PC-3 (cell line): Measurements from ENCODE around the gene SP100. TPM values are rescaled to one million over a fixed set of nuclear protein-coding genes. Genes with fewer than 3 reads are reported as not detected.
A peak's percentile ranks its signal among the peaks of the same experiment; 100 is the strongest.

Experiments used
- ATAC-seq: fragments of 200-7000 bp; cut with Tn5 transposase; 2 replicates; pipeline ENCODE4 v1.9.1; 2020; ENCODE audit warnings: mild to moderate bottlenecking, moderate library complexity
- BruUV-seq: library from RNA; stranded (reverse); fragments of 400-500 nt; replicated peaks from 2 replicates; lab custom pipeline; 2021; lab: Mats Ljungman, UMichigan
- CTCF ChIA-PET: fragments of 300-600 bp; sonication (Branson Sonifier 250); formaldehyde crosslinking; loops from one replicate; lab custom pipeline; 2022; ENCODE audit warnings: antibody characterized with exemption; lab: Charles Lee
- POLR2A ChIA-PET: fragments of 300-600 bp; sonication (Branson Sonifier 250); formaldehyde crosslinking; loops from one replicate; lab custom pipeline; 2022; ENCODE audit warnings: antibody characterized with exemption; ENCODE audit not compliant: unreplicated experiment; lab: Charles Lee
- DNase-seq: peaks from one replicate; pipeline ENCODE4 v3.0.0-alpha.2; 2015
- H2AFZ ChIP-seq: fragments of 300-600 bp; sonication (generic); 2 replicates; pipeline ENCODE4 v1.6.0; 2016; ENCODE audit warnings: antibody characterized with exemption, low read length
- H3F3A ChIP-seq: fragments of 300-600 bp; sonication (generic); one replicate; pipeline ENCODE4 v1.6.0; 2017; ENCODE audit warnings: antibody characterized with exemption, low read length, control low read depth, mild to moderate bottlenecking; ENCODE audit not compliant: unreplicated experiment
- H3K27ac ChIP-seq: fragments of 300-600 bp; sonication (generic); 2 replicates; pipeline ENCODE4 v1.5.1; 2016; ENCODE audit warnings: mild to moderate bottlenecking, low read length
- H3K27me3 ChIP-seq: fragments of 300-600 bp; sonication (generic); 2 replicates; pipeline ENCODE4 v1.6.1; 2016; ENCODE audit warnings: low read length, mixed read lengths
- H3K36me3 ChIP-seq: fragments of 300-600 bp; sonication (generic); 2 replicates; pipeline ENCODE4 v1.6.1; 2016; ENCODE audit warnings: low read depth, mixed run types, low read length, mixed read lengths
- H3K4me1 ChIP-seq: fragments of 300-600 bp; sonication (generic); 2 replicates; pipeline ENCODE4 v1.5.1; 2016; ENCODE audit warnings: low read length; ENCODE audit not compliant: insufficient read depth
- H3K4me2 ChIP-seq: fragments of 300-600 bp; sonication (generic); 2 replicates; pipeline ENCODE4 v1.6.0; 2016; ENCODE audit warnings: low read length
- H3K4me3 ChIP-seq: fragments of 300-600 bp; sonication (generic); 2 replicates; pipeline ENCODE4 v1.5.1; 2016; ENCODE audit warnings: mild to moderate bottlenecking, low read length, mixed read lengths
- H3K79me2 ChIP-seq: fragments of 300-600 bp; sonication (generic); 2 replicates; pipeline ENCODE4 v1.6.1; 2017; ENCODE audit warnings: low read length, mixed read lengths
- H3K9ac ChIP-seq: fragments of 300-600 bp; sonication (generic); 2 replicates; pipeline ENCODE4 v1.6.0; 2016; ENCODE audit warnings: mild to moderate bottlenecking, low read length
- H3K9me2 ChIP-seq: fragments of 300-600 bp; sonication (generic); replicated peaks from 2 replicates; pipeline ENCODE4 v1.6.1; 2016; ENCODE audit warnings: mixed run types, low read length, mixed read lengths
- H3K9me3 ChIP-seq: fragments of 300-600 bp; sonication (generic); 2 replicates; pipeline ENCODE4 v1.6.1; 2016; ENCODE audit warnings: low read length, mixed read lengths
- H4K20me1 ChIP-seq: fragments of 300-600 bp; sonication (generic); 2 replicates; pipeline ENCODE4 v1.6.1; 2016; ENCODE audit warnings: low read length, mixed read lengths
- EZH2 ChIP-seq: fragments of 300-600 bp; sonication (generic); IDR thresholded peaks from one replicate; pipeline ENCODE4 v1.6.1; 2017; ENCODE audit warnings: antibody characterized with exemption, mild to moderate bottlenecking, low read length; ENCODE audit not compliant: unreplicated experiment
- EZH2phosphoT487 ChIP-seq: fragments of 300-600 bp; sonication (generic); IDR thresholded peaks from 2 replicates; pipeline ENCODE4 v1.6.1; 2018; ENCODE audit warnings: mild to moderate bottlenecking, antibody characterized with exemption, low read length, borderline replicate concordance
- intact Hi-C: fragments of 100-400 bp; cut with micrococcal nuclease; formaldehyde crosslinking; loops from 2 replicates; pipeline ENCODE4 v1.9.0; 2023
- total RNA-seq: library from RNA; depleted of rRNA; stranded (reverse); fragments of >200 nt; gene quantifications from 2 replicates; pipeline ENCODE4 v1.2.3, GENCODE V29; 2014
- TF ChIP-seq, protein P1 (sequence below): fragments of 300-600 bp; sonication (generic); conservative IDR thresholded peaks from 2 replicates; pipeline ENCODE4 v1.5.1; 2017; ENCODE audit warnings: antibody characterized with exemption, low read depth, mild to moderate bottlenecking, low read length

Gene SP100
- total RNA-seq, 1 experiment from 2014 or later = 49.8 TPM

DNA sequence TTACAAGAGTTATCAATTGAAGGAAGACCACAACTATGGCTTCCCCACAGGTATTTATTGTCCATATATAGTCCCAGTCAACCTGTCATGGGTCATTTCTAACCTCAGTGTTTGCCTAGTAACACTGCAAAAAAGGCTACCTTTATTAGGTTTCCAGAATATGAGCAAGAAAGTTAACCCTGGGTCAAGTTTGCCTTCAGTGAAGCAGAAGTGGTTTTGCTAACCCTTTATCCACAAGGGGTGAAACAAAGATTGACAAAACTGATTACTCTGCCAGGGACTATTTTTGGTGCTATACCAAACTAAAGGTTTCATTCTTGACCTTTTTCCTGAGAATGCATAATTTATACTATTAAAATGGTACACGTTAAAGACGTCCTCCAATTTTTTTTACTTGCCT lies 28.8 kb downstream of the SP100 start:
- intact Hi-C loops = no loop called here
- ATAC-seq = no peak
- ChIA-PET CTCF (no interaction called here), POLR2A (no interaction called here)
- Histone ChIP-seq H3K36me3 (peaks cover 18% of the 10 kb centered on the region; the same call in 1 of the 2 replicates), H3K4me1 (peaks cover 13% of the 10 kb centered on the region), H3K9me3 (no peaks in the 10 kb centered on the region), H3K4me2 (no peak overlapping the region), H3K79me2 (no peaks in the 10 kb centered on the region), H3K9me2 (no peaks in the 10 kb centered on the region), H2AFZ (no peak overlapping the region), H3K27ac (no peak overlapping the region), H3K27me3 (no peaks in the 10 kb centered on the region), H3K4me3 (no peak overlapping the region), H3F3A (no peaks in the 10 kb centered on the region), H3K9ac (no peak overlapping the region), H4K20me1 (no peaks in the 10 kb centered on the region)
- peak; percentile 4 for DNase-seq
- BruUV-seq = no TSS peak
- no peak for TF ChIP-seq EZH2
- no peak for TF ChIP-seq EZH2phosphoT487
- TF ChIP-seq, protein P1, sequence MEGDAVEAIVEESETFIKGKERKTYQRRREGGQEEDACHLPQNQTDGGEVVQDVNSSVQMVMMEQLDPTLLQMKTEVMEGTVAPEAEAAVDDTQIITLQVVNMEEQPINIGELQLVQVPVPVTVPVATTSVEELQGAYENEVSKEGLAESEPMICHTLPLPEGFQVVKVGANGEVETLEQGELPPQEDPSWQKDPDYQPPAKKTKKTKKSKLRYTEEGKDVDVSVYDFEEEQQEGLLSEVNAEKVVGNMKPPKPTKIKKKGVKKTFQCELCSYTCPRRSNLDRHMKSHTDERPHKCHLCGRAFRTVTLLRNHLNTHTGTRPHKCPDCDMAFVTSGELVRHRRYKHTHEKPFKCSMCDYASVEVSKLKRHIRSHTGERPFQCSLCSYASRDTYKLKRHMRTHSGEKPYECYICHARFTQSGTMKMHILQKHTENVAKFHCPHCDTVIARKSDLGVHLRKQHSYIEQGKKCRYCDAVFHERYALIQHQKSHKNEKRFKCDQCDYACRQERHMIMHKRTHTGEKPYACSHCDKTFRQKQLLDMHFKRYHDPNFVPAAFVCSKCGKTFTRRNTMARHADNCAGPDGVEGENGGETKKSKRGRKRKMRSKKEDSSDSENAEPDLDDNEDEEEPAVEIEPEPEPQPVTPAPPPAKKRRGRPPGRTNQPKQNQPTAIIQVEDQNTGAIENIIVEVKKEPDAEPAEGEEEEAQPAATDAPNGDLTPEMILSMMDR = no peak

DNA sequence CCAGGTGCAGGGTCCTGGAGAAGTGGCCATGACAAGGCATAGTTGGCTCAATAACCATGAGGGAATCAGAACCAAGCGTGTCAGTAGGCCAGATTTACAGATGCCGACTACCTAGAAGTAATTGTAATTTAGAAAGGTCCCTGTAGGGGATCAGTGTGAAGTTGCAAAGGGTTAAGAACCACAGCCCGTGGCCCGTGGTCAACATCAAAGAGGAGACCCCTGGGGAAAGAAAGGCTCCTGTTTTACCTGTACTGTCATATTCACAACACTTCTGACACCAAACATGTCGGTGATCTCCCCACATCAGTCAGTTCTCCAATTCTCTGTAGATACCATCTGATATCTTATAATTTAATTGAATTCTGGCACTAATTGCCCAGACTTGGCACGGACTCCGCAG lies 31.0 kb downstream of the SP100 start:
- H4K20me1 ChIP-seq = no peaks in the 10 kb centered on the region
- H2AFZ ChIP-seq = no peak overlapping the region
- H3K79me2 ChIP-seq = no peaks in the 10 kb centered on the region
- H3K36me3 ChIP-seq = peaks cover 18% of the 10 kb centered on the region
- CTCF ChIA-PET = no interaction called here
- POLR2A ChIA-PET = no interaction called here
- H3K9me2 ChIP-seq = no peaks in the 10 kb centered on the region
- no TSS peak for BruUV-seq
- H3F3A ChIP-seq = no peaks in the 10 kb centered on the region
- no peak overlapping the region for H3K9ac ChIP-seq
- TF ChIP-seq EZH2phosphoT487 (no peak), EZH2 (no peak)
- TF ChIP-seq, protein P1 = no peak
- no peak overlapping the region for H3K4me3 ChIP-seq
- ATAC-seq = no peak
- H3K27me3 ChIP-seq = no peaks in the 10 kb centered on the region
- no peak overlapping the region for H3K4me2 ChIP-seq
- intact Hi-C loops = no loop called here
- peaks cover 13% of the 10 kb centered on the region for H3K4me1 ChIP-seq
- H3K9me3 ChIP-seq = no peaks in the 10 kb centered on the region
- no peak overlapping the region for H3K27ac ChIP-seq
- no peak for DNase-seq

- no peaks in the 10 kb centered on the region for H3K9me2 ChIP-seq
- peaks cover 12% of the 10 kb centered on the region for H3K4me1 ChIP-seq
- TF ChIP-seq, protein P1 = no peak
- no peak for TF ChIP-seq EZH2phosphoT487
- intact Hi-C loops = no loop called here
- no peak for DNase-seq
- no peak for ATAC-seq
- H3F3A ChIP-seq = no peaks in the 10 kb centered on the region
- no peaks in the 10 kb centered on the region for H3K9me3 ChIP-seq
- no TSS peak for BruUV-seq
- H3K36me3 ChIP-seq = peaks cover 16% of the 10 kb centered on the region
- H3K27me3 ChIP-seq = no peaks in the 10 kb centered on the region
- H2AFZ ChIP-seq = no peak overlapping the region
- H4K20me1 ChIP-seq = no peaks in the 10 kb centered on the region
- ChIA-PET POLR2A (no interaction called here), CTCF (no interaction called here)
- H3K9ac ChIP-seq = no peak overlapping the region
- H3K4me2 ChIP-seq = no peak overlapping the region
- H3K4me3 ChIP-seq = no peak overlapping the region
- H3K79me2 ChIP-seq = no peaks in the 10 kb centered on the region
- no peak overlapping the region for H3K27ac ChIP-seq
Observed at GRCh38 chr2:230447455-230448451, 31.8 kb downstream of the SP100 start.
